HG03066 (cell line): ENCODE results near the gene RNPEP.
"Not testable (repeated sequence)": the region's sequence is repeated elsewhere in the genome, so short reads cannot be mapped to it uniquely, and the experiment has no call there.

Experiments used
- ATAC-seq: cut with Tn5 transposase; IDR thresholded peaks from one replicate; pipeline ENCODE4 v1.9.1; 2021; ENCODE audit warnings: low read depth; ENCODE audit not compliant: unreplicated experiment

RNPEP gene, protein sequence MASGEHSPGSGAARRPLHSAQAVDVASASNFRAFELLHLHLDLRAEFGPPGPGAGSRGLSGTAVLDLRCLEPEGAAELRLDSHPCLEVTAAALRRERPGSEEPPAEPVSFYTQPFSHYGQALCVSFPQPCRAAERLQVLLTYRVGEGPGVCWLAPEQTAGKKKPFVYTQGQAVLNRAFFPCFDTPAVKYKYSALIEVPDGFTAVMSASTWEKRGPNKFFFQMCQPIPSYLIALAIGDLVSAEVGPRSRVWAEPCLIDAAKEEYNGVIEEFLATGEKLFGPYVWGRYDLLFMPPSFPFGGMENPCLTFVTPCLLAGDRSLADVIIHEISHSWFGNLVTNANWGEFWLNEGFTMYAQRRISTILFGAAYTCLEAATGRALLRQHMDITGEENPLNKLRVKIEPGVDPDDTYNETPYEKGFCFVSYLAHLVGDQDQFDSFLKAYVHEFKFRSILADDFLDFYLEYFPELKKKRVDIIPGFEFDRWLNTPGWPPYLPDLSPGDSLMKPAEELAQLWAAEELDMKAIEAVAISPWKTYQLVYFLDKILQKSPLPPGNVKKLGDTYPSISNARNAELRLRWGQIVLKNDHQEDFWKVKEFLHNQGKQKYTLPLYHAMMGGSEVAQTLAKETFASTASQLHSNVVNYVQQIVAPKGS

DNA sequence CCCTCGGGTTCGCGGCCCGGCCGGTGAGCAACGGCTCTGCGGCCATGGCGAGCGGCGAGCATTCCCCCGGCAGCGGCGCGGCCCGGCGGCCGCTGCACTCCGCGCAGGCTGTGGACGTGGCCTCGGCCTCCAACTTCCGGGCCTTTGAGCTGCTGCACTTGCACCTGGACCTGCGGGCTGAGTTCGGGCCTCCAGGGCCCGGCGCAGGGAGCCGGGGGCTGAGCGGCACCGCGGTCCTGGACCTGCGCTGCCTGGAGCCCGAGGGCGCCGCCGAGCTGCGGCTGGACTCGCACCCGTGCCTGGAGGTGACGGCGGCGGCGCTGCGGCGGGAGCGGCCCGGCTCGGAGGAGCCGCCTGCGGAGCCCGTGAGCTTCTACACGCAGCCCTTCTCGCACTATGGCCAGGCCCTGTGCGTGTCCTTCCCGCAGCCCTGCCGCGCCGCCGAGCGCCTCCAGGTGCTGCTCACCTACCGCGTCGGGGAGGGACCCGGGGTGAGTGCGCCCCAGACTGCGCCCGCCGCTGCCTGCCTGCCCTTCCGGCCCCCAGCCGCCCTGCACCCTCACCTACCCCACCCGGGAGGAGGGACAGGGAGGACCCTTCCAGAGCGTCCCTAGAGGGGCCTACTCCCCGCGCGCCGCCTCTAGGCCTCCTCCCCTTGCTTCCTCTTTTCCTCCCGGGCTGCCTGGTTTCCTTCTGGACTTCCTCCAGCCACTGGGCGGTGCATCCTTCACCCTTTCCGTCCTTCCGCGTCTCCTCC lies at the start of gene RNPEP:
Gene RNPEP, plus strand, starts transcription at position 26 of the 757 bp plus-strand sequence. Its CDS starts 19 bp downstream, at position 45.
- ATAC-seq = peak; percentile 68

DNA sequence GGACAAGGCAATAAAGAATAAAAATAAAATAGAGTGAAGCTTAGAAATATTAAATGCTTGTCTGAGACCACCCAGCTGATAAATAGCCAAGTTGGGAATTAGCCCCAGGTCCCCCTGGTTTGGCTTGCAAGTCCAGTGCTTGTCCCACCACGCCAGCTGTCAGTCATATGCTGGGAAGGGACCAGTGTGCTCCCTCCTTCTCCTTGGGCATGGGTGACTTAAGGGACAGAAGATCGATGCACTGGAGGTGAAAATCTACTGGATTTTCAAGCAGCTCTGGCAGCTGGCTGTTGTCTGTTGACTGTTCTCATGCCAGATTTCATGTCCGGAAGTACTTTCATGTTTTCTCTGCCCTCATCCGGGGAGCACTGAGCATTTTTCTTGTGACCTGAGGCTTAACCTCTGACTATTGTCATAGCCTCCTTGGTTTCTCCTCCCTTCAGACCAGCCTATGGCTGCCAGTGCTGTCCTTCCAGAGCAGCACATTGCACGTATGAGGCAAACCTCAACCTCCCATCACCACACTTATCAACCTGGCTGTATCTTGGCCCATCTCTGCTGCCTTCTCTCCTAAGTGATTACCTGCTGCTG lies 48.5 kb upstream of the RNPEP start:
- no peak for ATAC-seq

DNA sequence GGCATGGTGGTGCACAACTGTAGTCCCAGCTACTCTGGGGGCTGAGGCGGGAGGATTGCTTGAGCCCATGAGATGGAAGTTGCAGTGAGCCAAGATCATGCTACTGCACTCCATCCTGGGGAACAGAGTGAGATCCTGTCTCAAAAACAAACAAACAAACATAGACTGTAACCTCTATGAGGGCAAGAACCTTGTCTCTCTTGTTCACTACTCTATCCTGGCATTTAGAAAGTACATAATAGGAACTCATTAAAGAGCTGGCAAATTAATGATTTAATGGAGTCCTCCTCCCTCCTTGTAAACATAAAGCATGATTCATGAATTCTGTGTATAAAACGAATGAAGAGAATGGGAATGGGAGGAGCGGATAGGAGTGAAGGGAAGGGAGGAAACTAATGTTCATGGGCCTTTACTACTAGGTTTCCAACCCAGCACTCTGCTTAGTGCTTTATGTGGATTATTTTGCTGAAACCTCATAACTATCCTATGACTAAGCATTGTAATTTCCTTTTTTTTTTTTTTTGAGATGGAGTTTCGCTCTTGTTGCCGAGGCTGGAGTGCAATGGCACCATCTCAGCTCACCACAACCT lies 44.7 kb upstream of the RNPEP start:
- ATAC-seq = no peak

DNA sequence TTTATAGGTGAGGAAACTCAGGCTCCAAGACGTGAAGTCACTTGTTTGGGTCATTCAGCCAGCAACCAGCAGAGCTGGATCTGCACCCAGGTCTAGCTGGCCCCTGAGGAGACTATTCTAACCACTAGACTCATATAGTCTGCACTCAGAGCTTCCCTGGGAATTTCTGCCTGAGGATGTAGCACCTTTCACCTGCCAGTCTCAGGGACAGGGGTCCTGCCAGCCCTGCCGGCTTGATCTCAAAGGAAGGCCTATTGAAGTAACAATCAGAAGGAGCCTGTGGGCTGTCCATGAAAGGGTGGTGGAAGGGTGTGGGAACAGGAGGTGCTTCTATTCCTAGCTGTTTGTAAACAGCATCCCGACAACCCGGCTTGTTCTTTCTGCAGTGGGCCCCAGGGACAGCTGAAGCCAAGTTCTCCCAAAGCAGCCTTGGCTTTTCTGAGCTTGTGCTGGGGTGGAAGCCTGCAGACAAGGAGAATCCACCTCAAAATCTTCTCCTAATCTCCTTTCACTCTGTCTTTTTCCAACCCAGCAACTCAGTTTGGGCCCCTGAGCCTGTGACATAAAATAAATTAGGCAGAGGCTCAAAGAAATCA lies 43.9 kb upstream of the RNPEP start:
- ATAC-seq = no peak

DNA sequence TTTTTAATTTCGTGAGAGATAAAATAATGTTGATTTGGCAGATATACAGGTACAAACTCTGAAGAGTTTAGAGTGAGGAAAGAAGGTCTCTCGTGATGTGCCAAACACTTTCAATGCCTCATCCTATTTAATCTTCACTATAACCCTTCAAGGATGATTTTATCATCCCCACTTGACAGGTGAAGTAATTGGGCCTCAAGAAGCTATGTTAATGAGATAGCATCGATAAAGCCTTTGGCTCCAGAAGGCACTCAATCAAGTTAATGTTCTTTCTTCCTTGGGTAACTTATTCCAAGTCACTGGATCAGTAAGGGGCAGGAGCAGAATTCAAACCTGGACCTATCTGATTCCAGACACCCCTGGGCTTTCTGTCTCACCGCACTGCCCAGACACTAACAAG lies 43.3 kb upstream of the RNPEP start:
- no peak for ATAC-seq

DNA sequence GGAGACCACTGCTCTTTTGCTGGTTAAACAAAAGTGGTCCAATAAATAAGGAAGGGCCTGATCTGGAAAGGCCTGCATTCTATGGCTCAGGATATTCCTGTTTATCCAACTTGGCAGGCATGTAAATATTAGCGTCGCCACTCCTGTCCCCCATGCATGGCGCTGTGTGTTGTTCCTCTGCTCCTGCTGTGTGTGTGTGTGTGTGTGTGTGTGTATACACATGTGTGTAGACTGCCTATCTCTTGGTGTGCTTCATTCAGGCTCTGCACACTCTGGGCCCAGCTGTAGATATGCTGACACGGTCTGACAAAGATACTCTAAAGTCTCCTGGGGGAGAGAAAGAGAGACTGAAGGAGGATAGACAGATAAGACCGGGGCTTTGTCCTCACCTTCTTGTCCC lies 42.9 kb upstream of the RNPEP start:
- no peak for ATAC-seq

DNA sequence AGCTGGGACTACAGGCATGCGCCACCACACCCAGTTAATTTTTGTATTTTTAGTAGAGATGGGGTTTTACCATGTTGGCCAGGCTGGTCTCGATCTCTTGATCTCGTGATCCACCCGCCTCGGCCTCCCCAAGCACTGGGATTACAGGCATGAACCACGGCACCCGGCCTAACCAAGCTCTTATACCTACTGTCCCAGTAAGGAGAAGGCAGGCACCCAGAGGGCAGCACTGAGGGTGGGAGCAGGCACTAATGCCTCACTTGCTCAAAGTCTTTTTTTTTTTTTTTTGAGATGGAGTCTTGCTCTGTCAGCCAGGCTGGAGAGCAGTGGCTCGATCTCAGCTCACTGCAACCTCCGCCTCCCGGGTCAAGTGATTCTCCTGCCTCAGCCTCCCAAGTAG lies 42.1 kb upstream of the RNPEP start:
- not testable (repeated sequence) for ATAC-seq

DNA sequence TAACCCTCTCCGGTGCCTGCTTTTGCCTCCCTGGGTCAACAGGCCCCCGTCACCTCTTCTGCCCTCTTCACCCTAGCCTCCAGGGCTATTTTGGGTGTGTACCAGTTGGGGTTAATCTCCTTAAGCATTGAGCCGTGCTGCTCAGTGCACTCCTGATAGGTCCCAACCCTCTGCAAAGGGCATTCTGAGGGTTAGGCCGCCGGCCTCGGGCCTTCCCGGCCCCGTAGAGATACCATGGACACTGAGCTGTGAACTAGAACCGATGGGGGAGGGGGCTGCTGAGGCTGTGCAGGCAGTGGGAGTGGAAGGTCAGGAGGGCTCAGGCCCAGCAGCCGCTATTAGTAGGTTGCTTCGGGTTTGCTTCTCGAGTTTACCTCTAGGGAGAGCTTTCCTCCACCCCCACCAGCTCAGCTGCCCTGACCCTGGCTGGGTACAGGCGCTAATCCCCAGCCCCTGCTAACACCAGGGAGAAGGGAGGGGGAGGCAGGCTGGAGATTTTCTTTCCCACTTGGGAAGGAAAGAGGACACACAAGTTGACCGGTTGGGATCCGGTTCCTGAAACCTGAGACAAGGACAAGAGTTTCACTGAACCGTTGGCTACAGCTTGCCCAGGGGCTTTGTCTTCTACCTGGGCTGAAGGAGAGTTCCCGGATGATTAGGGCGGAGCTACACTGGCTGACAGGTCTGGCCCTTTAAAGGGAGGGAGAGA lies 40.9 kb upstream of the RNPEP start:
- no peak for ATAC-seq

DNA sequence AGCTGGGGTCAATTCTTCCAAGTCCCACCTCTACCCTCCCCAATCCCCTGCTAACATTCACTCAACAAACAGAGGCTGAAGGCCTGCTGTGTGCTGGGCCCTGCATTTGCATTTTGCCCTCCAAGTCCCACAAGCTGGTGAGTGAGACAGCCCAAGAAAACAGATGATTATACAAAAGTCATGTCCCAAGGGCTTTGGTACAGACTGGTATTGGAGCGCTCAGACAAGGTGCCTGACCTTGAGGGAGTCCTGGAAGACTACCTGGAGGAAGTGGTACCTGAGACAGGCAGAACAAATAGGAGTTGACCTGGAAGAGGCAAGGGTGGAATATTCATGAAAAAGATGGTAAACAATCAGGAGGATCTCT lies 40.3 kb upstream of the RNPEP start:
- no peak for ATAC-seq

DNA sequence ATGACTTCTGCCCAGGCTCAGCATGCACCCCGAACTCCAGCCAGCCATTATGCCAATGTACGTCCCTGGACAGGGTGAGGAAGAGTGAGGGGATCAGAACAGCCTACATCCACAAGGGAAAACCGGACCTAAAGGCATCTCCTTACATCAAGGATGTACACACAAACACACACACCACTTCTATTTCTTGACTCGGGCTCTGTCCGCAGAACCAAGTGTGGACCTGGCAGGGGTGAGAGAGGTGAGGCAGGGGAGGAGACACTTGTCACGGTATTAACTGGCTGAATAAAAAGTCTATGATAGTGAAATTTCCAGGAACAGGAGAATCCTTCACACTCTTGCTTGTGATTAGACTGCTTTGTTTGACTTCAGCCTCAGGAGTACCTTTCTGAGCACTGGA lies 38.4 kb upstream of the RNPEP start:
- ATAC-seq = no peak

DNA sequence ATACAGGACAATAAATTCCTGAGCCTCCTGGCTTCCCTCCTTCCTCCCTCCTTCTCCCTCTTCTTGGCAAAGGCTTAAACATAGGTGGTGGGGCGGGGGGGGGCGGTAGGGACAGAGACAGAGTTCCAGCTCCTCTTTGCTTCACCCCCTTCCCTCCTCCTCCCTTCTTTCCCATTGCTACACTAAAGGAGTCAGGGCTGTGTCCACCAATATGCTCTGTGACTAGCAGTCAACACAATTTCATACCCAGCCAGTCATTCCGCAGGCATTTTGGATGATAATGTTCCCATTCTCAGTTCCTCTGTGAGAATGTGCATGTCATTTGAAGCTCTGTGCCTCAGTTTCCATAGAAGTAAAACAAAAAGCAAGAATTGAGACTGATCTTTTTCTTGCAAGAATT lies 37.8 kb upstream of the RNPEP start:
- no peak for ATAC-seq

DNA sequence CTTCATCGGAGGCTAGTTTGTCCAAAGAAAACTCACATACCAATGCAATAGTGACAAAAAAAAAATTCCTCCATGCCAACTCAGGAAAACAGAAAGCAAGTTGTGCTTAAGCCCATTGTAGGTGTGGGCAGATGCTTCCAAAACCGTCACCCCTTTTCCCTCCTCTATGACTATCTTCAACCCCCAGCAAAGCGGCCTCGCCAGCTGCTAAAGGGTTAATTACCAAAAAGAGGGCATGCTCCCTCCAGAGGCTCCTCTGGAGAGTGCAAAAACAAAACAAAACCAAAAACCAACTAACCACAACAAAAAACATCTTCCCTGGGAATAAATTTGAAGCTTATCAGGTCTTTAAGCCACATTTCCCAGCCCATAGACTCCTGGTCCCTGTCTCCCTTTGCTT lies 37.3 kb upstream of the RNPEP start:
- ATAC-seq = no peak

DNA sequence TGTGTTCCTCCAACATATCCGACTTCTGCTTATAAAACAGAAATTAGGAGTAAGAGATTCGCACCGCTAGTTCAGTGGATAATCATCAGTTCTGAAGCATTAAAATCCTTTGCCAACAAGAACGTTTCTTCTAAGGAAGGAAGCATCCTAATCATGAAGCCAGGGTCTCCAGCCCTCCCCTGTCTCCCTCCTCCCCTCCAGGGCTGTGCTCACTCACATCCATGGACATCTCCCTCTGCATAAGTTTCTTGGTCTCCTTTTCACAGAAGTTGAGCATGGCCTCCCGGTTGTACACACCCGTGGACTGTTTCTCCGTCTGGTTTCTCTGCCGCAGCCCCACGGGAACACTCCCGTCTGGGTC lies 36.6 kb upstream of the RNPEP start:
- ATAC-seq = no peak

DNA sequence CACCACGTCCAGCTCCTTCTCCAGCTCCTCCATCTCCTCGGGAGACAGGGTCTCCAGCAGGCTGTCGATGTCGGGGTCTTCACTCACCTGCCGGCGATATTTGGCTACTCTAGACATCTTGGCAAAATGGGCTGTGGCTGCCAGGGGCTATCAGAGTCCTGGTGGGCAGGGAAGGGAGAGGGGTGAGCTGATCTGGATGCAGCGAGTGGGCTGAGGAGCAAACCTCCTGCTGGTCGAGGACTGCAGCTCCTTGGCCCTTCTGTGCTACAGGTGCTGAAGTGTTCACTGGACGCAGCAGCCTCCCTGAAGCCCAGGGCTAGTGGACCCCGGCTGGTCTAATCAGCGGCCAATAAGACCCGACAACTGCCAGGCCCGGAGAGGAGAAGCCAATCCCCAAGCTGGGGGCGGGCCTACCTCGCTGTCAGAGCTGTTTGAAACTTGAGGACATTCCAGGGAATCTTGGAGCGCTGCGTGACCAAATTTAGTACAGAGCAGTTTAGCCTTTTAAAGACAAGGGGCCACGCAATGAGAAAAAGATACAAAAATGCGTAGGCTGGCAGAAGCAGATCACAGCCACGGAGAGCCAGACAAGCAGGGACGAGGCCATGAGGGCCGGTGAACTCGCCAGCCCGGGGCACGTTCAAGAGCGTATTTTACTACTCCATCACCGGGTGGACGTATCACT lies 36.1 kb upstream of the RNPEP start, which contains the start of gene LMOD1:
Gene LMOD1, minus strand, starts transcription at position 325 of the 685 bp plus-strand sequence. Its CDS starts 208 bp downstream, at position 117.
- no peak for ATAC-seq

DNA sequence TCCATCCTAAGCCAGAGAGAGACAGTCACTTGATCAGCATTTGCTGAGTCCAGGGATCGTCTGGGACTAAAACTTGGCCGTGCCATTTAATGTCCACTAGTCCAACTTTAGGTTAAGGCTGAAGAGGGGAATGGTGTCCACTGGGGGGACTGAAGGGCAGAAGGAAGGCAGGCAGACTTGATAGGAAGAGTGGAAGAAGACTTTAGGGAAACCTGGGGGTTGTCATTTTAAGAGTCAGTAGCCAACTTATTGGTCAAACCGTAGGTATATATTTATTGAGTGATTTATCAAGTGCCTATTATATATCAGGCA lies 34.8 kb upstream of the RNPEP start:
- ATAC-seq = no peak

DNA sequence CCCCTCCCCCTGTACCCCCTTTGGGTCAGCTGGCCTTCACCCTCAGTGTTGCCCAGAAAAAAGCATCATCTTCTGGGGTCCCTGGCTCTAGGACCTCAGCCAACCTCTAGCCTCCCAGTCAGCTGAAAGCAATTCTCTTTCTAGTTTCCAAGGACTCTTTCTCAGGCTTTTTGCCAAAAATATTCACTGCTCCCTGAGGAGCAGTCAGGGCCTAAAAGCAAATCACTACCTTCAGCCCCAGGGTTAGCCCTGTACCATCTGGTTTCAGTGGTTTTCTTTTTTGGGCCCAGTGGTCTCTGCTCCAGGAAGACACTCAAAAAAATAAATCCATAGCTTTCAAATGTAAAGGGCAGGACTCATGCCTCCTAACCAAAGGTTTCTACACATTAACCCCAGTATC lies 33.0 kb upstream of the RNPEP start:
- no peak for ATAC-seq

DNA sequence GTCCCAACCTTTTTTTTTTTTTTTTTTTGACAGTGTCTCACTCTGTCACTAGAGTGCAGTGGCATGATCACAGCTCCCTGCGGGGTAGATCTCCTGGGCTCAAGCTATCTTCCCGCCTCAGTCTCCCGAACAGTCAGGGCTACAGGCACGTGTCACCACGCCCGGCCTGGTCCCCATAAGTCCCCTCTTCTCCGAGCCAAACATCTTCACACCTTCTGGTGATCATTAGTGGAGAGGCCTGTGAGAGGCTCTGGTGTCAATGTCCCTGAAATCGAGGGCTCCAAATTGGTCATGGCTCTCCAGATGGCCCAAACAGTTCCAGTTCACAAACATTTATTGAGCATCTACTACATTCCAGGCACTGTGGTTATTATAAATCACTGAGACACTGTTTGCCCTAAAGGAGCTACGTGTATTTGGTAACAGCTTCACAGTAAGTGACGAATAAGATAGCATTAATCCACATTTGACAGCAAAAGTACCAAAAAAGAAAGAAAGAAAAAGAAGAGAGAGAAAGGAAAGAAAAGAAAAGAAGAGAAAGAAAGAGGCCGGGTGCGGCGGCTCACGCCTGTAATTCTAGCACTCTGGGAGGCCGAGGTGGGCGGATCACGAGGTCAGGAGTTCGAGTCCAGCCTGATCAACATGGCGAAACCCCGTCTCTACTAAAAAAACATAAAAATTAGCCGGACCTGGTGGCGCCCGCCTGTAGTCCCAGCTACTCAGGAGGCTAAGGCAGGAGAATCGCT lies 28.0 kb upstream of the RNPEP start:
- no peak for ATAC-seq

DNA sequence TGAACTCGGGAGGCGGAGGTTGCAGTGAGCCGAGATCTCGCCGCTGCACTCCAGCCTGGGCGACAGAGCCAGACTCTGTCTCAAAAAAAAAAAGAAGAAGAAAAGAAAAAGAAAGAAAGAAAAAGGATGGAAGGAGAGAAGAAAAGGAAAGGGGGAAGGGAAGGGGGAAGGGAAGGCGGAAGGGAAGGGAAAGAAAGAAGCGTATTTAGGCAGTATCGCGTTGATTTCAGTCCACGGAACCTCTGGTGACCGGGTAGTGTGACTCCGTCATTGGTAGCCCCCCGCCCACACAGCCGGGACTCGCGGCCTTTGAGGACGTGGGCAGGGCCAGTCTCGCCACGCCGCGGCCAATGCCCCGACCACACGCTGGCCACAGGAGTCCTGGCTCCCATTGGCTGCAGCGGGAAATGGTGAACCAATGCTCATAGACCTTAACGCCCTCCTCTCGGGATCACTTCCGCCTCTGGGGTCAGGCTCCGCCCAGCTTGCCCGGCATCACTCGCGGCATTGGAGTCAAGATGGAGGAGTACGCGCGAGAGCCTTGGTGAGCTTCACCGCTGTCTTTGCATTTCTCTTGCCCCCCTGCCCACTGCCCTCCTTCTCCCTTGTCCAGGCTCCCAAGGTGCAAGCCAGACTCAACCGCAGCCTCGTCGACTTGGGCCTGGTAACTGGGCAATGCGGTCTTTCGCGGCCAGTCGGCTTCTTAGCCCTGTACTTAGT lies 27.3 kb upstream of the RNPEP start, which contains the start of gene TIMM17A:
Gene TIMM17A, plus strand, starts transcription at position 495 of the 720 bp plus-strand sequence. Its CDS starts 24 bp downstream, at position 519.
- ATAC-seq = peak; percentile 98
